ENCODE data around the gene CNTNAP2. TPM values are rescaled to one million over a fixed set of nuclear protein-coding genes. Genes with fewer than 3 reads are reported as not detected.

Gene CNTNAP2
- total RNA-seq, 1 experiment from 2014 or later = 60.0 TPM

GRCh38 chr7:148266795-148267194 lies 2150.2 kb downstream of the CNTNAP2 start:
- intact Hi-C loops (cut with micrococcal nuclease; ENCODE audit: unreplicated experiment) = loop anchor here (10.0 kb wide), 1 partner anchor 258 kb away; no protein-coding TSS in a partner anchor
- Histone ChIP-seq H3K4me3 (ENCODE audit: low read depth, low read length, poor library complexity, severe bottlenecking) (no peak overlapping the region), H3K36me3 (ENCODE audit: insufficient read depth, low read length, poor library complexity, severe bottlenecking) (no peaks in the 10 kb centered on the region), H3K4me1 (ENCODE audit: insufficient read depth, low read length, poor library complexity, severe bottlenecking) (peaks cover 5% of the 10 kb centered on the region), H3K27ac (ENCODE audit: low read depth, low read length, poor library complexity, severe bottlenecking) (no peak overlapping the region), H3K27me3 (replicated peaks; ENCODE audit: insufficient read depth, low read depth, low read length, poor library complexity) (no peaks in the 10 kb centered on the region), H3K9me3 (ENCODE audit: low read depth, low read length, poor library complexity, severe bottlenecking) (no peaks in the 10 kb centered on the region)
- ChIA-PET CTCF (interaction anchor here (0.5 to 2.1 kb wide), 2 partner anchors 144 to 213 kb away, joined by 3 to 17 read pairs; no protein-coding TSS in a partner anchor), POLR2A (ENCODE audit: low non-redundant PET) (no interaction called here)
- no peak for DNase-seq (ENCODE audit: low spot score)
- no TSS peak for BruUV-seq (replicated peaks)
- TF ChIP-seq EZH2 (IDR thresholded peaks at IDR 0.05; ENCODE audit: borderline replicate concordance, low read depth, low read length, poor library complexity, severe bottlenecking) = no peak
- TF ChIP-seq, protein P1, sequence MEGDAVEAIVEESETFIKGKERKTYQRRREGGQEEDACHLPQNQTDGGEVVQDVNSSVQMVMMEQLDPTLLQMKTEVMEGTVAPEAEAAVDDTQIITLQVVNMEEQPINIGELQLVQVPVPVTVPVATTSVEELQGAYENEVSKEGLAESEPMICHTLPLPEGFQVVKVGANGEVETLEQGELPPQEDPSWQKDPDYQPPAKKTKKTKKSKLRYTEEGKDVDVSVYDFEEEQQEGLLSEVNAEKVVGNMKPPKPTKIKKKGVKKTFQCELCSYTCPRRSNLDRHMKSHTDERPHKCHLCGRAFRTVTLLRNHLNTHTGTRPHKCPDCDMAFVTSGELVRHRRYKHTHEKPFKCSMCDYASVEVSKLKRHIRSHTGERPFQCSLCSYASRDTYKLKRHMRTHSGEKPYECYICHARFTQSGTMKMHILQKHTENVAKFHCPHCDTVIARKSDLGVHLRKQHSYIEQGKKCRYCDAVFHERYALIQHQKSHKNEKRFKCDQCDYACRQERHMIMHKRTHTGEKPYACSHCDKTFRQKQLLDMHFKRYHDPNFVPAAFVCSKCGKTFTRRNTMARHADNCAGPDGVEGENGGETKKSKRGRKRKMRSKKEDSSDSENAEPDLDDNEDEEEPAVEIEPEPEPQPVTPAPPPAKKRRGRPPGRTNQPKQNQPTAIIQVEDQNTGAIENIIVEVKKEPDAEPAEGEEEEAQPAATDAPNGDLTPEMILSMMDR (conservative IDR thresholded peaks at IDR 0.05; ENCODE audit: low read depth, low read length) = no peak

DNA sequence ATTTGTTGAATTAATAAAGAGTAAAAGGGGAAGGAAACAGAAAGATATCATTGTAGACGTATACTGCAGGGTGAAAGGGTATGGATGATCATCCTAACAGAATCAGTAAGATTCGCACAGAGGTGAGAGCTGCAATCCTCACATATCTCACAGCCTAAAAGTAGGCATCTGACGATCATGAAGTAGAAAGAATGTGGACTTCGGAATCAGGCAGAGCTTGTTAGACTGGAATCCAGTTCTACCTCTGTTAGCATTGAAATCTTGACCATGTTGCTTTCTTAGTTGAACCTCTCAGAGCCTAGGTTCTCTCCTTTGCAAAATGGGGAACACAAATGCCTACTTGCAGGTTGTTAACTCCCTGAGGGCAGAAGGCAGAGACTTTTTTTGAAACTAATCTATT lies 2154.0 kb downstream of the CNTNAP2 start:
- DNase-seq (ENCODE audit: low spot score) = no peak
- CTCF ChIA-PET = no interaction called here

DNA sequence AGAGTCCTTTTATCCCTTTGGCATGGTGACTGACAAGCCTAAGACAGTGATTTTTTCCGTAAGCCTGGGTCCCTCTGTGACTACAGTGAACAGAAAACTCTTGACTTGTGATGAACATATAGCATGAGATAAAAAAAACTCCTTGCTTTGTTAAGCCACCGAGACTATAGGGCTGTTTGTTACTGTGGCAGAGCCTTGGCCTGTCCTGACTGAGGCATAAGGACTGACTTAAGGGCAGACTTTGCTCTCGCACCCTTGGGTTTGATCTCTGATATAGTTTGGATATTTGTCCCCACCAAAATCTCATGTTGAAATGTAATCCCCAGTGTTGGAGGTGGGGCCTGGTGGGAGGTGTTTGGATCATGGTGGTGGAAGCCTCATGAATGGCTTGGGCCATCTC lies 2157.5 kb downstream of the CNTNAP2 start:
- TF ChIP-seq EZH2 (IDR thresholded peaks at IDR 0.05; ENCODE audit: borderline replicate concordance, low read depth, low read length, poor library complexity, severe bottlenecking) = no peak
- TF ChIP-seq, protein P1 (conservative IDR thresholded peaks at IDR 0.05; ENCODE audit: low read depth, low read length) = no peak
- BruUV-seq (replicated peaks) = no TSS peak
- no peak for DNase-seq (ENCODE audit: low spot score)
- intact Hi-C loops (cut with micrococcal nuclease; ENCODE audit: unreplicated experiment) = no loop called here
- no peaks in the 10 kb centered on the region for H3K27me3 ChIP-seq (replicated peaks; ENCODE audit: insufficient read depth, low read depth, low read length, poor library complexity)
- CTCF ChIA-PET = no interaction called here
- POLR2A ChIA-PET (ENCODE audit: low non-redundant PET) = no interaction called here
- no peaks in the 10 kb centered on the region for H3K36me3 ChIP-seq (ENCODE audit: insufficient read depth, low read length, poor library complexity, severe bottlenecking)
- no peaks in the 10 kb centered on the region for H3K9me3 ChIP-seq (ENCODE audit: low read depth, low read length, poor library complexity, severe bottlenecking)
- H3K4me1 ChIP-seq (ENCODE audit: insufficient read depth, low read length, poor library complexity, severe bottlenecking) = no peaks in the 10 kb centered on the region
- H3K27ac ChIP-seq (ENCODE audit: low read depth, low read length, poor library complexity, severe bottlenecking) = no peak overlapping the region
- H3K4me3 ChIP-seq (ENCODE audit: low read depth, low read length, poor library complexity, severe bottlenecking) = no peak overlapping the region

More for the DNA sequence above, 2154.0 kb downstream of the CNTNAP2 start:
- POLR2A ChIA-PET (ENCODE audit: low non-redundant PET) = no interaction called here
- no peak overlapping the region for H3K27ac ChIP-seq (ENCODE audit: low read depth, low read length, poor library complexity, severe bottlenecking)
- H3K27me3 ChIP-seq (replicated peaks; ENCODE audit: insufficient read depth, low read depth, low read length, poor library complexity) = no peaks in the 10 kb centered on the region
- no peaks in the 10 kb centered on the region for H3K4me1 ChIP-seq (ENCODE audit: insufficient read depth, low read length, poor library complexity, severe bottlenecking)
- no peaks in the 10 kb centered on the region for H3K36me3 ChIP-seq (ENCODE audit: insufficient read depth, low read length, poor library complexity, severe bottlenecking)
- BruUV-seq (replicated peaks) = no TSS peak
- H3K9me3 ChIP-seq (ENCODE audit: low read depth, low read length, poor library complexity, severe bottlenecking) = no peaks in the 10 kb centered on the region
- no peak overlapping the region for H3K4me3 ChIP-seq (ENCODE audit: low read depth, low read length, poor library complexity, severe bottlenecking)
- intact Hi-C loops (cut with micrococcal nuclease; ENCODE audit: unreplicated experiment) = no loop called here
- no peak for TF ChIP-seq EZH2 (IDR thresholded peaks at IDR 0.05; ENCODE audit: borderline replicate concordance, low read depth, low read length, poor library complexity, severe bottlenecking)
- TF ChIP-seq, protein P1 (conservative IDR thresholded peaks at IDR 0.05; ENCODE audit: low read depth, low read length) = no peak
